AG04450 (cell line): ENCODE data around the gene PCBD1. TPM values are rescaled to one million over a fixed set of nuclear protein-coding genes. Genes with fewer than 3 reads are reported as not detected.

Experiments used
- CTCF ChIA-PET: fragments of 300-600, 350-600 bp; formaldehyde crosslinking; extraction: SDS; loops from one replicate; lab custom pipeline; 2022; ENCODE audit warnings: antibody characterized with exemption, inconsistent platforms; lab: Charles Lee
- POLR2A ChIA-PET: fragments of 350-600 bp; formaldehyde crosslinking; extraction: SDS; loops from one replicate; lab custom pipeline; 2021; ENCODE audit warnings: antibody characterized with exemption, inconsistent platforms; lab: Yijun Ruan, JAX
- DNase-seq: peaks from one replicate; pipeline ENCODE4 v3.0.0-alpha.2; 2011; ENCODE audit warnings: low read depth, low spot score
- H3K27ac ChIP-seq: one replicate; pipeline ENCODE4 v1.5.1; 2012; ENCODE audit warnings: low read depth, low read length, control low read depth
- H3K27me3 ChIP-seq: one replicate; pipeline ENCODE4 v1.6.0; 2012; ENCODE audit warnings: low read length; ENCODE audit not compliant: control insufficient read depth, insufficient read depth
- H3K4me3 ChIP-seq: 2 replicates; pipeline ENCODE4 v1.5.1; 2011; ENCODE audit warnings: mild to moderate bottlenecking, low read depth, low read length, control low read depth
- H3K9me3 ChIP-seq: 2 replicates; pipeline ENCODE4 v1.5.1; 2012; ENCODE audit warnings: low read length; ENCODE audit not compliant: control insufficient read depth, insufficient read depth
- CTCF ChIP-seq: IDR thresholded peaks from 2 replicates; pipeline ENCODE4 v1.5.1; 2011; ENCODE audit warnings: low read depth, low read length, control low read depth, inconsistent platforms
- polyA plus RNA-seq: library from polyadenylated mRNA; depleted of rRNA; stranded (reverse); fragments of >200 nt; gene quantifications from 2 replicates; pipeline ENCODE4 v1.2.3, GENCODE V29; 2011

Gene PCBD1
- polyA plus RNA-seq, 1 experiment = 41.3 TPM

DNA sequence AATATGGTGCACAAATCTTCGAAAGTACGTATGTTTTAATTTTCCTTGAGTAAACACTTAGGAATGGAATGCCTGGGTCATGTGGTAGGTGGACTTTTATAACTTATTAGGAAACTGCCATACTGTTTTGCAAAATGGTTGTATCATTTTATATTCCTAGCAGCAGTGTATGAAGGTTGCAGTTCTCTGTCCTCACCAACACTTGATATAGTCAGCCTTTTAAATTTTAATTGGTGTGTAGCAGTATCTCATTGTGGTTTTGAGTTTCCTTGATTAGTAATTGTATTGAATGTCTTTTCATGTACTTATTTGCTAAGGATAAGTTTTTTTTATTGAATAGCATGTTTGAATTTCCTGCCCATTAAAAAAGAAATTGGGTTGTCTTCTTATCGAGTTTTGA is 926 bp upstream of the PCBD1 start:
- no peak for DNase-seq
- no peak for TF ChIP-seq CTCF
- no peak overlapping the region for H3K27ac ChIP-seq
- no peaks in the 10 kb centered on the region; the same call in 1 of the 2 replicates for H3K9me3 ChIP-seq
- H3K27me3 ChIP-seq = no peaks in the 10 kb centered on the region
- no peak overlapping the region for H3K4me3 ChIP-seq
- ChIA-PET POLR2A (no interaction called here), CTCF (interaction anchor here (2.6 kb wide), 1 partner anchor 14 kb away, joined by 15 read pairs; no protein-coding TSS in a partner anchor)

GRCh38 chr10:70886921-70887665 is 1.3 kb downstream of the PCBD1 start:
- CTCF ChIA-PET = interaction anchor here (0.6 to 1.9 kb wide), 5 partner anchors 16 to 337 kb away, joined by 3 to 5 read pairs (median 3); no protein-coding TSS in a partner anchor
- no peak overlapping the region for H3K27ac ChIP-seq

DNA sequence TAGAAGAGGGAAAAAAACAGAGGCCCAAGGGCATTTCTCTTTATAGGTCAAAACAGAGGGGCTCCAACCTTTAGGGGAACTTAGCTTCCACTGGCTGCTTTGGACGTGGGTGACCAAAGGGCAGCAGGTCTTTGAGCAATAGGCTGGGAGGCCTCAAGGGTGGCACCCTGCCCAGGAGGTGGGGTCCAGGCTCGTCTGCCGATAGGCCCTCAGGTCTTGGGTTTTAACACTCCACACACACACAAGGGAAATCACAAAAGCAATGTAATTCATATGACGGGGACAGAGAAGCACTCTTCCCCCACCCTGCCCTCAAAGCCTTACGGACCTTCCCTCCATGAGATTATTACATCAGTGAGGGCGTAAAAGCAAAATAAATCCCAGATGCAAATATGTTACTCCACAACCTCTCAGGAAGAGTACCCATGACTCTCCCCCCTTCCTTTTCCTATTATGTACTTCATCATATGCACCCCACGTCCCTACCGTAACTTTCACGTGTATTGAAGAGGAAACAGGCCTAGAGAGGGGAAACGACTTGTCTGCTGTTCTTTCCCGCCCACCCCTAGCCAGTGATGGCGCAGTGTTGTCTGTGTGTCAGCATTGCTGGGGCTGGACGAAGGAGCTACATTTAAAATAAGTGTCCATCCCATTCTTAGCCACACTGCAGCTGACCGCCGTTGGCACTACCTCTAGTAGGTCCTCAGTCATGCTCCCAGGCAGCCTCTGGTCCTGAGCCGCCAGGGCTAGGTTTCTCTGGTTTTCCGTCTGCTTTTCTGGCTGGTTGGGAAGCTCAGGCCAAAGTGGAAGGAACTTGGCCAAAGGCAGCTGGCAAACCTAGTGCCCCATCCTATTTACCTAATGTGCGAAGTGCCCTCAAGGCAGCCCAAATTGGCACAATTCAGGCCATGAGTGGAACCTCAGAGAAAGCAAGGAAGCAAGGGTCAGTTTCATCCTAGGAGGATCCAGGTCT is 2.1 kb downstream of the PCBD1 start:
- no peak overlapping the region for H3K27ac ChIP-seq
- H3K4me3 ChIP-seq = no peak overlapping the region
- no peak for DNase-seq
- TF ChIP-seq CTCF = no peak
- H3K27me3 ChIP-seq = no peaks in the 10 kb centered on the region
- no peaks in the 10 kb centered on the region; the same call in 1 of the 2 replicates for H3K9me3 ChIP-seq
- CTCF ChIA-PET = interaction anchor here (1.2 to 1.9 kb wide), 3 partner anchors 17 to 128 kb away, joined by 3 to 5 read pairs (median 4); no protein-coding TSS in a partner anchor
- POLR2A ChIA-PET = no interaction called here

More at GRCh38 chr10:70886921-70887665, 1.3 kb downstream of the PCBD1 start:
- peak overlapping the region; percentile 73 for H3K4me3 ChIP-seq
- POLR2A ChIA-PET = no interaction called here
- no peaks in the 10 kb centered on the region; the same call in 1 of the 2 replicates for H3K9me3 ChIP-seq
- no peak for TF ChIP-seq CTCF
- H3K27me3 ChIP-seq = no peaks in the 10 kb centered on the region
- DNase-seq = no peak

- H3K4me3 ChIP-seq = no peak overlapping the region
- POLR2A ChIA-PET = no interaction called here
- no peak for TF ChIP-seq CTCF
- no peaks in the 10 kb centered on the region for H3K27me3 ChIP-seq
- CTCF ChIA-PET = interaction anchor here (1.9 kb wide), 1 partner anchor 127 kb away, joined by 5 read pairs; no protein-coding TSS in a partner anchor
- H3K9me3 ChIP-seq = no peaks in the 10 kb centered on the region; the same call in 1 of the 2 replicates
- no peak for DNase-seq
- H3K27ac ChIP-seq = no peak overlapping the region
These were observed 2.9 kb downstream of the PCBD1 start for GRCh38 chr10:70885481-70885880.
